Upper lobe of left lung (tissue), 6 donors: ENCODE results near the gene HOXC6. TPM values are rescaled to one million over a fixed set of nuclear protein-coding genes. Genes with fewer than 3 reads are reported as not detected.

Experiments
- ATAC-seq, 2 donors: fragments of 200-7000 bp; cut with Tn5 transposase; one replicate each; pipeline ENCODE4 v1.9.1; 2022; ENCODE audit warnings: mild to moderate bottlenecking in 2 of 2, moderate library complexity in 2 of 2; ENCODE audit not compliant: low FRiP score in 2 of 2
- DNase-seq, 2 donors: peaks; one replicate each; pipeline ENCODE4 v3.0.0-alpha.2; 2019 to 2020
- H3K27ac ChIP-seq, 4 donors: fragments of 200-600 bp; sonication (generic); one replicate each; pipeline ENCODE4 v1.5.1; 2016 to 2019
- H3K27me3 ChIP-seq, 4 donors: fragments of 200-600 bp; sonication (generic); one replicate each; pipeline ENCODE4 v1.5.1; 2017 to 2019
- H3K36me3 ChIP-seq, 4 donors: fragments of 200-600 bp; sonication (generic); one replicate each; pipeline ENCODE4 v1.5.1; 2016 to 2019
- H3K4me1 ChIP-seq, 4 donors: fragments of 200-600 bp; sonication (generic); one replicate each; pipeline ENCODE4 v1.5.1; 2018 to 2019
- H3K4me3 ChIP-seq, 4 donors: fragments of 200-600 bp; sonication (generic); one replicate each; pipeline ENCODE4 v1.5.1; 2017 to 2019; ENCODE audit warnings: mild to moderate bottlenecking in 2 of 4, moderate library complexity in 1 of 4
- H3K9me3 ChIP-seq, 4 donors: fragments of 200-600 bp; sonication (generic); one replicate each; pipeline ENCODE4 v1.5.1; 2018 to 2019
- CTCF ChIP-seq, 6 experiments: fragments of 450-650 bp in 4 of 6; fragments of 200-600 bp in 2 of 6; sonication (generic) in 2 of 6; IDR thresholded peaks; one replicate each; pipeline ENCODE4 v1.5.1; 2016 to 2019; ENCODE audit warnings: antibody characterized with exemption in 6 of 6
- EP300 ChIP-seq, 4 donors: sonication (generic); formaldehyde crosslinking; IDR thresholded peaks; one replicate each; pipeline ENCODE4 v1.5.1; 2017; ENCODE audit warnings: antibody characterized with exemption in 4 of 4, control low read depth in 2 of 4
- POLR2A ChIP-seq, 4 donors: fragments of 450-650 bp; IDR thresholded peaks; one replicate each; pipeline ENCODE4 v1.5.1; 2016 to 2017; ENCODE audit warnings: antibody characterized with exemption in 4 of 4, mild to moderate bottlenecking in 2 of 4
- POLR2AphosphoS5 ChIP-seq, 2 donors: sonication (generic); formaldehyde crosslinking; IDR thresholded peaks; one replicate each; pipeline ENCODE4 v1.5.1; 2017; ENCODE audit warnings: antibody characterized with exemption in 2 of 2
- WGBS, 2 donors: methylation state at CpG; one replicate each; pipeline ENCODE4 v1.1.5; 2017 to 2018; 5-methylcytosine and 5-hydroxymethylcytosine counted together
- total RNA-seq, 6 donors: library from RNA; depleted of rRNA in 4 of 6; stranded (reverse); fragments of >200 nt in 4 of 6; gene quantifications; one replicate each; pipeline versions ENCODE4 v1.1.0 to v1.2.1, GENCODE V29; 2016 to 2021
- donor health status: DM: no; HTN: no; CAD: no; lungs with moderate emphysema.
- donor health status: DM: no; HTN: yes; CAD: no; lungs with severe emphysema.

The HOXC6 gene
- total RNA-seq, 6 donors from 2014 or later: 0.40 to 0.92 TPM; not detected in 4

- no peak overlapping the region for H3K4me3 ChIP-seq
- TF ChIP-seq CTCF (IDR thresholded peaks at IDR 0.05) (no peak), EP300 (IDR thresholded peaks at IDR 0.05) (no peak), POLR2AphosphoS5 (IDR thresholded peaks at IDR 0.05) (no peak), POLR2A (IDR thresholded peaks at IDR 0.05) (no peak)
- no peak overlapping the region for H3K27ac ChIP-seq
- no peaks in the 10 kb centered on the region for H3K36me3 ChIP-seq
- DNase-seq (peak in 1 of 2 donors; percentile 84), ATAC-seq (peak in 1 of 2 donors; percentile 52)
- H3K27me3 ChIP-seq: peaks cover 2 to 98% (median 47%) of the 10 kb centered on the region in 4 donors
- WGBS, 2 donors: 6 to 10% methylated on average over 10 to 43 of the region's 46 CpGs
- H3K9me3 ChIP-seq: peaks cover 0 to 10% (median 7%) of the 10 kb centered on the region in 4 donors
- peaks cover 12 to 36% (median 12%) of the 10 kb centered on the region in 4 donors for H3K4me1 ChIP-seq
Measured at GRCh38 chr12:54030889-54031471, 2.7 kb downstream of the HOXC6 start.

DNA sequence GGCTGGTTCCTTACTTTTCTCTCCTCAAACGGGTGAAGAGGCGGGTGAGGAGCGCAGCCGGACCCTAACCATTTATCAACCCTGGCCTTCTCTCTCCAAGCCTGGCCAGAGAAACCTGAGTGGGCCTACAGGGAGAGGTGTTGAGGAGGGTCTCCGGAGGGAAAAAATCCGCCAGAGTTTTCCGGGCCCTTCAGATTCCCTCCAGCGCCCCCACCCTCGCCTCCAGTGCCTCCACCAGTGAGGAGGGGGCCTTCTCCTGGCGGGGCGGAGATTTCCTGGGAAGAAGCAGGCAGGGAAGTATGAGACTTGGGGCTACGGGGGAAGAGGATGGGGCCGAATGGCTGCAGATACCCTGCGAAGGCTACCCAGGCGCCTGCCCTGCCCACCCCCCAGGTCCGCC is 3.2 kb downstream of the HOXC6 start:
- H3K4me1 ChIP-seq: peaks cover 12 to 36% (median 12%) of the 10 kb centered on the region in 4 donors
- ATAC-seq (no peak), DNase-seq (peak in 1 of 2 donors; percentile 47)
- no peak overlapping the region for H3K4me3 ChIP-seq
- 26 to 33% methylated on average over 16 of the region's 16 CpGs for WGBS, 2 donors
- peaks cover 0 to 10% (median 7%) of the 10 kb centered on the region in 4 donors for H3K9me3 ChIP-seq
- H3K36me3 ChIP-seq: no peaks in the 10 kb centered on the region
- no peak overlapping the region for H3K27ac ChIP-seq
- TF ChIP-seq POLR2AphosphoS5 (IDR thresholded peaks at IDR 0.05): no peak
- TF ChIP-seq CTCF (IDR thresholded peaks at IDR 0.05): no peak
- no peak for TF ChIP-seq EP300 (IDR thresholded peaks at IDR 0.05)
- no peak for TF ChIP-seq POLR2A (IDR thresholded peaks at IDR 0.05)
- peaks cover 2 to 98% (median 46%) of the 10 kb centered on the region in 4 donors for H3K27me3 ChIP-seq

GRCh38 chr12:54032086-54032619 is 3.9 kb downstream of the HOXC6 start:
- Histone ChIP-seq H3K4me3 (no peak overlapping the region), H3K4me1 (peaks cover 12 to 36% (median 12%) of the 10 kb centered on the region in 4 donors), H3K27me3 (peaks cover 0 to 92% (median 45%) of the 10 kb centered on the region in 4 donors), H3K9me3 (peaks cover 0 to 10% (median 7%) of the 10 kb centered on the region in 4 donors), H3K36me3 (no peaks in the 10 kb centered on the region), H3K27ac (no peak overlapping the region)
- ATAC-seq (no peak), DNase-seq (no peak)
- TF ChIP-seq CTCF (IDR thresholded peaks at IDR 0.05): no peak
- no peak for TF ChIP-seq EP300 (IDR thresholded peaks at IDR 0.05)
- no peak for TF ChIP-seq POLR2A (IDR thresholded peaks at IDR 0.05)
- TF ChIP-seq POLR2AphosphoS5 (IDR thresholded peaks at IDR 0.05): no peak
- WGBS, 2 donors: 30 to 32% methylated on average over 6 of the region's 6 CpGs

GRCh38 chr12:54032627-54033100 is 4.4 kb downstream of the HOXC6 start, which contains the start of gene HOXC5:
Gene HOXC5, plus strand, starts transcription at chr12:54033050. Its CDS starts 73 bp downstream, at chr12:54033123.
- Histone ChIP-seq H3K4me1 (peaks cover 12 to 36% (median 12%) of the 10 kb centered on the region in 4 donors), H3K27ac (no peak within 1 kb of the TSS), H3K4me3 (peak within 1 kb of the TSS in 3 of 4 donors; percentile 10 to 31 (median 28)), H3K9me3 (peaks cover 0 to 10% (median 7%) of the 10 kb centered on the region in 4 donors), H3K27me3 (peaks cover 0 to 87% (median 42%) of the 10 kb centered on the region in 4 donors), H3K36me3 (no peaks in the 10 kb centered on the region)
- DNase-seq (peak in 1 of 2 donors; percentile 56), ATAC-seq (peak in 1 of 2 donors; percentile 69)
- 5 to 10% methylated on average over 12 of the region's 12 CpGs for WGBS, 2 donors
- TF ChIP-seq EP300 (IDR thresholded peaks at IDR 0.05) (no peak), POLR2AphosphoS5 (IDR thresholded peaks at IDR 0.05) (no peak), POLR2A (IDR thresholded peaks at IDR 0.05) (no peak), CTCF (IDR thresholded peaks at IDR 0.05) (peak; percentile 36 to 78 (median 66))
